H9 (cell line): Measurements from ENCODE around the gene SMAD3. TPM values are rescaled to one million over a fixed set of nuclear protein-coding genes. Genes with fewer than 3 reads are reported as not detected.

Experiments
- DNase-seq: peaks from one replicate; pipeline ENCODE4 v3.0.0-alpha.2; 2017
- H2AFZ ChIP-seq: one replicate; pipeline ENCODE4 v1.6.1; 2013; ENCODE audit warnings: mild to moderate bottlenecking, low read length, control low read depth, moderate library complexity
- H2AK5ac ChIP-seq: 2 replicates; pipeline ENCODE4 v1.6.1; 2013; ENCODE audit warnings: low read length, control low read depth, mixed read lengths; ENCODE audit not compliant: insufficient read length
- H2BK120ac ChIP-seq: one replicate; pipeline ENCODE4 v1.6.1; 2013; ENCODE audit warnings: low read depth, mild to moderate bottlenecking, low read length, control low read depth, inconsistent platforms; ENCODE audit not compliant: poor library complexity, severe bottlenecking
- H2BK12ac ChIP-seq: 2 replicates; pipeline ENCODE4 v1.6.1; 2013; ENCODE audit warnings: low read length, control low read depth, mixed read lengths, low read depth; ENCODE audit not compliant: insufficient read length
- H2BK15ac ChIP-seq: 2 replicates; pipeline ENCODE4 v1.6.1; 2013; ENCODE audit warnings: low read depth, low read length, control low read depth
- H2BK20ac ChIP-seq: one replicate; pipeline ENCODE4 v1.6.1; 2013; ENCODE audit warnings: low read depth, mild to moderate bottlenecking, low read length, control low read depth, inconsistent platforms; ENCODE audit not compliant: poor library complexity, severe bottlenecking
- H2BK5ac ChIP-seq: 2 replicates; pipeline ENCODE4 v1.6.1; 2013; ENCODE audit warnings: low read length, control low read depth, mixed read lengths; ENCODE audit not compliant: insufficient read length
- H3K14ac ChIP-seq: 2 replicates; pipeline ENCODE4 v1.6.1; 2013; ENCODE audit warnings: low read length, control low read depth; ENCODE audit not compliant: insufficient read depth
- H3K18ac ChIP-seq: 2 replicates; pipeline ENCODE4 v1.6.1; 2013; ENCODE audit warnings: low read depth, mild to moderate bottlenecking, mixed read lengths, low read length, control low read depth; ENCODE audit not compliant: insufficient read length
- H3K23ac ChIP-seq: 2 replicates; pipeline ENCODE4 v1.6.1; 2013; ENCODE audit warnings: low read length, control low read depth, mixed read lengths, low read depth; ENCODE audit not compliant: insufficient read length
- H3K23me2 ChIP-seq: 2 replicates; pipeline ENCODE4 v1.6.1; 2013; ENCODE audit warnings: low read depth, mild to moderate bottlenecking, mixed read lengths, low read length, control low read depth; ENCODE audit not compliant: insufficient read length, poor library complexity, severe bottlenecking
- H3K27ac ChIP-seq: 2 replicates; pipeline ENCODE4 v1.5.1; 2013; ENCODE audit warnings: low read length, control low read depth, mixed read lengths, low read depth; ENCODE audit not compliant: insufficient read length
- H3K27me3 ChIP-seq: 2 replicates; pipeline ENCODE4 v1.6.1; 2013; ENCODE audit warnings: low read length, control low read depth, inconsistent platforms; ENCODE audit not compliant: insufficient read depth
- H3K4ac ChIP-seq: 2 replicates; pipeline ENCODE4 v1.6.1; 2013; ENCODE audit warnings: low read depth, mild to moderate bottlenecking, control low read depth, inconsistent platforms, low read length, moderate library complexity
- H3K4me1 ChIP-seq: 2 replicates; pipeline ENCODE4 v1.6.1; 2013; ENCODE audit warnings: low read length, control low read depth, inconsistent platforms; ENCODE audit not compliant: insufficient read depth
- H3K4me2 ChIP-seq: 2 replicates; pipeline ENCODE4 v1.6.1; 2013; ENCODE audit warnings: low read length, control low read depth, mixed read lengths; ENCODE audit not compliant: insufficient read length, insufficient read depth
- H3K56ac ChIP-seq: 2 replicates; pipeline ENCODE4 v1.6.1; 2013; ENCODE audit warnings: low read depth, mild to moderate bottlenecking, mixed read lengths, low read length, control low read depth; ENCODE audit not compliant: insufficient read length
- H3K79me1 ChIP-seq: 2 replicates; pipeline ENCODE4 v1.6.1; 2013; ENCODE audit warnings: low read depth, mild to moderate bottlenecking, moderate library complexity, low read length, control low read depth, inconsistent platforms; ENCODE audit not compliant: insufficient read depth, poor library complexity, severe bottlenecking
- H3K79me2 ChIP-seq: 2 replicates; pipeline ENCODE4 v1.6.1; 2013; ENCODE audit warnings: low read length, control low read depth, inconsistent platforms; ENCODE audit not compliant: insufficient read depth
- H3K9ac ChIP-seq: 2 replicates; pipeline ENCODE4 v1.6.1; 2013; ENCODE audit warnings: low read length, control low read depth, mixed read lengths; ENCODE audit not compliant: insufficient read length; ENCODE audit errors: extremely low read depth
- H3K9me3 ChIP-seq: one replicate; pipeline ENCODE4 v1.6.1; 2013; ENCODE audit warnings: low read depth, low read length, inconsistent platforms; ENCODE audit not compliant: control insufficient read depth
- H3T11ph ChIP-seq: one replicate; pipeline ENCODE4 v1.6.1; 2013; ENCODE audit warnings: mild to moderate bottlenecking, low read length, control low read depth, inconsistent platforms
- H4K20me1 ChIP-seq: one replicate; pipeline ENCODE4 v1.6.1; 2013; ENCODE audit not compliant: control insufficient read depth, insufficient read length, insufficient read depth
- H4K5ac ChIP-seq: 2 replicates; pipeline ENCODE4 v1.6.1; 2013; ENCODE audit warnings: low read depth, mild to moderate bottlenecking, mixed read lengths, low read length, control low read depth; ENCODE audit not compliant: insufficient read length
- H4K8ac ChIP-seq: replicated peaks from 2 replicates; pipeline ENCODE4 v1.6.1; 2013; ENCODE audit warnings: low read length, control low read depth, mixed read lengths, low read depth; ENCODE audit not compliant: insufficient read length
- H4K91ac ChIP-seq: 2 replicates; pipeline ENCODE4 v1.6.1; 2013; ENCODE audit warnings: low read depth, mild to moderate bottlenecking, moderate library complexity, mixed read lengths, low read length, control low read depth; ENCODE audit not compliant: insufficient read length
- H3K27ac Mint-ChIP-seq, 3 experiments: 2 replicates in 2 of 3; 3 replicates in 1 of 3; pipeline ENCODE4 v1.8.0; 2020 to 2021; ENCODE audit warnings: mixed read lengths in 3 of 3, mild to moderate bottlenecking in 1 of 3, moderate library complexity in 1 of 3
- H3K27me3 Mint-ChIP-seq: 2 replicates; pipeline ENCODE4 v1.8.0; 2021; ENCODE audit warnings: low read depth, mild to moderate bottlenecking, moderate library complexity, mixed read lengths
- H3K36me3 Mint-ChIP-seq, 3 experiments: 2 replicates in 2 of 3; 3 replicates in 1 of 3; pipeline ENCODE4 v1.8.0; 2020 to 2021; ENCODE audit warnings: low read depth in 3 of 3, mixed read lengths in 3 of 3; ENCODE audit not compliant: insufficient read depth in 1 of 3
- H3K4me1 Mint-ChIP-seq, 2 experiments: 2 replicates each; pipeline ENCODE4 v1.8.0; 2020; ENCODE audit warnings: mixed read lengths in 2 of 2
- H3K4me3 Mint-ChIP-seq, 2 experiments: 2 replicates in 1 of 2; 3 replicates in 1 of 2; pipeline ENCODE4 v1.8.0; 2020 to 2021; ENCODE audit warnings: mild to moderate bottlenecking in 2 of 2, mixed read lengths in 2 of 2, moderate library complexity in 1 of 2
- H3K9me3 Mint-ChIP-seq, 2 experiments: 2 replicates in 1 of 2; 3 replicates in 1 of 2; pipeline ENCODE4 v1.8.0; 2020; ENCODE audit warnings: mild to moderate bottlenecking in 2 of 2, mixed read lengths in 2 of 2, moderate library complexity in 1 of 2
- WGBS: extraction: QIAGEN DNeasy Blood & Tissue Kit; methylation state at CpG from one replicate; pipeline ENCODE4 v1.1.7; 2013; ENCODE audit warnings: missing lambda C conversion rate, low lambda C conversion rate, mixed read lengths; ENCODE audit not compliant: insufficient read length; ENCODE audit errors: extremely low coverage; 5-methylcytosine and 5-hydroxymethylcytosine counted together
- total RNA-seq: library from RNA; stranded (reverse); gene quantifications from 2 replicates; pipeline ENCODE4 v1.2.1, GENCODE V29; 2021
- TF ChIP-seq, protein P1 (sequence below): fragments of 200-600 bp; sonication (generic); conservative IDR thresholded peaks from 3 replicates; pipeline ENCODE4 v1.8.0; 2021; ENCODE audit warnings: antibody characterized with exemption, mild to moderate bottlenecking

SMAD3 gene
- total RNA-seq, 1 experiment from 2014 or later = 26.7 TPM

DNA sequence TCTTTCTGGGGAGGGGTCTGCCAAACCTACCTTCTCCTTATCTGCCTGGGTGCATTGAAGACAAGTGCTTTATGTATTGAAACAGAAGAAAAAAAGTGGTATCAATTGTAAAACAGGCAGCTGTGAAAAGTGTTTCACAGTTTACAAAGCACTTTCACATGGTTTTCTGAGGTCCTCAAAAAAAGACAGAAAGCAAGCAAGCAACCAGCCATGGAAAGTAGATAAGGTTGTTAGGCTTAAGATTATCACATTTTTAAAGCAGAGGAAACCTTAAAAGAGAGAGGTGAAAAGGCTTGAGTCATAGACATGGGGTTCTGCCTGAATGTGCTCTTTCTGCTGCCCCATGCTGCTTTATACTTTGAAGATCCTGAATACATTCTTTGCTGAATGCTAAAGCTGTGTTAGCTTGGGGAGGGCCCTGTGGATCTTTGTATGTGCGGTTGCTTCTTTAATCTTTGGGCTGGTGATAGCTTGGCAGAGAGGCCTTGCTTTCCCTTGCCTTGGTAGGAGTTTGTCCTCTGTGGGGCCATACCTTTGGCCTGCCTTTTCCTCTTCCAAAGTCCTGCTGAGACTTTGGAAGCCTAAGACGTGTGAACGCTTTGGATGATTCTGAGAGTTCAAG, 2.6 kb downstream of the SMAD3 start:
- no peak for DNase-seq

More for the DNA sequence above, 2.6 kb downstream of the SMAD3 start:
- Histone ChIP-seq H3K79me1 (no peaks in the 10 kb centered on the region), H2BK5ac (no peak overlapping the region), H4K91ac (no peak overlapping the region), H3K4ac (no peak overlapping the region), H2BK12ac (no peak overlapping the region), H4K20me1 (peaks cover 2% of the 10 kb centered on the region), H3K14ac (no peak overlapping the region), H2AFZ (no peak overlapping the region), H3K27me3 (peaks cover 16% of the 10 kb centered on the region), H3K56ac (no peak overlapping the region), H2BK15ac (no peak overlapping the region), H3K9me3 (no peaks in the 10 kb centered on the region), H2BK120ac (no peak overlapping the region), H4K8ac (no peak overlapping the region), H3K18ac (no peak overlapping the region), H3K23me2 (peaks cover 27% of the 10 kb centered on the region), H4K5ac (no peak overlapping the region), H2AK5ac (no peak overlapping the region), H3K79me2 (no peaks in the 10 kb centered on the region), H3K9ac (no peak overlapping the region), H2BK20ac (no peak overlapping the region), H3K23ac (no peak overlapping the region), H3K4me1 (peaks cover 15% of the 10 kb centered on the region; the same call in 1 of the 2 replicates), H3K4me2 (peak overlapping the region; percentile 78), H3K27ac (no peak overlapping the region), H3T11ph (no peak overlapping the region)
- no CpG with 5 or more reads among the region's 3 CpGs for WGBS
- H3K36me3 Mint-ChIP-seq = peaks cover 2 to 11% (median 6%) of the 10 kb centered on the region in 3 experiments; a peak in 5 of 7 replicates
- H3K4me1 Mint-ChIP-seq = peaks cover 56 to 59% of the 10 kb centered on the region in 2 experiments
- H3K4me3 Mint-ChIP-seq = peak overlapping the region; percentile 95 to 99
- TF ChIP-seq, protein P1, sequence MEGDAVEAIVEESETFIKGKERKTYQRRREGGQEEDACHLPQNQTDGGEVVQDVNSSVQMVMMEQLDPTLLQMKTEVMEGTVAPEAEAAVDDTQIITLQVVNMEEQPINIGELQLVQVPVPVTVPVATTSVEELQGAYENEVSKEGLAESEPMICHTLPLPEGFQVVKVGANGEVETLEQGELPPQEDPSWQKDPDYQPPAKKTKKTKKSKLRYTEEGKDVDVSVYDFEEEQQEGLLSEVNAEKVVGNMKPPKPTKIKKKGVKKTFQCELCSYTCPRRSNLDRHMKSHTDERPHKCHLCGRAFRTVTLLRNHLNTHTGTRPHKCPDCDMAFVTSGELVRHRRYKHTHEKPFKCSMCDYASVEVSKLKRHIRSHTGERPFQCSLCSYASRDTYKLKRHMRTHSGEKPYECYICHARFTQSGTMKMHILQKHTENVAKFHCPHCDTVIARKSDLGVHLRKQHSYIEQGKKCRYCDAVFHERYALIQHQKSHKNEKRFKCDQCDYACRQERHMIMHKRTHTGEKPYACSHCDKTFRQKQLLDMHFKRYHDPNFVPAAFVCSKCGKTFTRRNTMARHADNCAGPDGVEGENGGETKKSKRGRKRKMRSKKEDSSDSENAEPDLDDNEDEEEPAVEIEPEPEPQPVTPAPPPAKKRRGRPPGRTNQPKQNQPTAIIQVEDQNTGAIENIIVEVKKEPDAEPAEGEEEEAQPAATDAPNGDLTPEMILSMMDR = no peak
- H3K27me3 Mint-ChIP-seq = peaks cover 27% of the 10 kb centered on the region
- peak overlapping the region in 1 of 3 experiments; percentile 37; a peak in 1 of 7 replicates for H3K27ac Mint-ChIP-seq
- H3K9me3 Mint-ChIP-seq = no peaks in the 10 kb centered on the region; a peak in 1 of 5 replicates
